MM.1S (cell line): ENCODE data around the gene FUT2.

ENCODE experiments used
- CTCF ChIP-seq: fragments of 300-600 bp; sonication (generic); IDR thresholded peaks from 2 replicates; pipeline ENCODE4 v1.5.1; 2016; ENCODE audit warnings: antibody characterized with exemption, low read length, mixed read lengths
- EZH2 ChIP-seq: fragments of 300-600 bp; sonication (generic); optimal IDR thresholded peaks from 2 replicates; pipeline ENCODE3; 2017; ENCODE audit warnings: low read depth, mild to moderate bottlenecking, antibody characterized with exemption, low read length, mixed read lengths
- EZH2phosphoT487 ChIP-seq: fragments of 300-600 bp; sonication (generic); IDR thresholded peaks from 2 replicates; pipeline ENCODE4 v1.6.1; 2018; ENCODE audit warnings: antibody characterized with exemption, low read length

- TF ChIP-seq CTCF (no peak), EZH2 (no peak), EZH2phosphoT487 (no peak)
These were observed 25.0 kb downstream of the FUT2 start for GRCh38 chr19:48720613-48721296.
